ENCODE results near the gene LCLAT1. TPM values are rescaled to one million over a fixed set of nuclear protein-coding genes. Genes with fewer than 3 reads are reported as not detected.

Gene LCLAT1
- total and polyA plus RNA-seq, 2 of the 4 experiments (the other 2 are of a cell fraction), result 7.5 to 11.5 TPM

DNA sequence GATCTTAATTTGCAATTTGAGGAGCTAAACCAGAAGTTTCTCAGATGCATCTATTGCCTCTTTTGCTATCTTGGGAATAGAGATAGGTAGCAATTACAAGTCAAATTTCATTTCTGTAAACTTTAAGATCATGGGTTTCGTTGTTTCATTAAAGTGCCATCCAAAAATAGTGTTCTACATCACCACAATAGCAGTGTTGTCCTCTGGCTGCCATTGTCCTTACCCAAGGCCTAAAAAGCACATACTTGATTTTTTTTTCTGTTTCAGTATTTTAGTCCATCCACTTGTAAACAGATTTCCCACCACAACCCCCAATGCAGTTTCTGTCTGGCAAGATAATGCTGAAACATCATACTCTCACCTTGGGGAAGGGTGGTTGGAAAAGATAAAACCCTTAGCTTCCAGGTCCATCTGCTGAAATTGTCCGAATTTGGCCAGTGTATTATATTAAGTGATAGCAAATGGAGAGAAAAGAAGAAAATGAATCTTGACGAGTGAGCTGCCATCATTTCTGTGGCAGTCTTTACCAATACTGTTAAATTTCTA is 136.2 kb downstream of the LCLAT1 start:
- Histone ChIP-seq H3K9ac (ENCODE audit: low read depth, low read length) (no peak overlapping the region), H2BK5ac (ENCODE audit: low read depth, low read length, poor library complexity, severe bottlenecking) (no peak overlapping the region), H2AK5ac (ENCODE audit: low read depth, low read length) (no peak overlapping the region), H2BK20ac (ENCODE audit: low read depth, low read length) (no peak overlapping the region), H3K27ac (ENCODE audit: insufficient read depth, low read length) (no peak overlapping the region), H3K4me2 (ENCODE audit: low read depth, low read length) (no peak overlapping the region), H2BK120ac (ENCODE audit: low read depth, low read length) (no peak overlapping the region), H4K20me1 (ENCODE audit: insufficient read depth, low read length) (no peaks in the 10 kb centered on the region), H3K9me1 (ENCODE audit: insufficient read depth, low read length) (no peaks in the 10 kb centered on the region), H3K27me3 (ENCODE audit: control insufficient read depth, insufficient read depth, low read length) (no peaks in the 10 kb centered on the region), H3K4me1 (ENCODE audit: control insufficient read depth, insufficient read depth, low read length) (peaks cover 4% of the 10 kb centered on the region; the same call in 1 of the 2 replicates), H3K4me3 (ENCODE audit: insufficient read depth, low read depth, low read length) (no peak overlapping the region), H3K23ac (ENCODE audit: low read depth, low read length) (no peak overlapping the region), H4K5ac (ENCODE audit: low read depth, low read length) (no peak overlapping the region), H4K91ac (ENCODE audit: insufficient read depth, low read depth, low read length) (no peak overlapping the region), H3K4ac (ENCODE audit: low read depth, low read length) (no peak overlapping the region), H2AK9ac (replicated peaks; ENCODE audit: low read depth, low read length, poor library complexity) (no peak overlapping the region), H2AFZ (replicated peaks; ENCODE audit: low read length, poor library complexity) (no peak overlapping the region), H4K8ac (ENCODE audit: low read depth in 2 of 2, low read length in 2 of 2) (no peak overlapping the region), H3K9me3 (ENCODE audit: control insufficient read depth, insufficient read depth, low read length) (no peaks in the 10 kb centered on the region), H3K79me1 (ENCODE audit: low read depth in 1 of 2, low read length in 2 of 2) (peaks cover 8 to 11% of the 10 kb centered on the region in 2 experiments; a peak in 2 of 4 replicates), H3K56ac (ENCODE audit: extremely low read depth, insufficient read depth, low read length) (no peak overlapping the region), H3K14ac (replicated peaks; ENCODE audit: low read depth, low read length) (no peak overlapping the region), H3K36me3 (ENCODE audit: control insufficient read depth, insufficient read depth, low read length) (no peaks in the 10 kb centered on the region; the same call in 1 of the 2 replicates), H3K18ac (ENCODE audit: low read depth, low read length) (no peak overlapping the region), H2BK15ac (ENCODE audit: low read depth, low read length) (no peak overlapping the region)
- dilution Hi-C loops (cut with HindIII; ENCODE audit: low sequenced_read_pairs, unreplicated experiment) (no loop called here), in situ Hi-C loops (cut with MboI; ENCODE audit: low sequenced_read_pairs) (no loop called here), intact Hi-C loops (cut with micrococcal nuclease) (loop anchor here (5.0 kb wide), 1 partner anchor 49 kb away; no protein-coding TSS in a partner anchor)
- ATAC-seq (ENCODE audit: low read depth) (no peak), DNase-seq (no peak)
- TF ChIP-seq, protein P1, sequence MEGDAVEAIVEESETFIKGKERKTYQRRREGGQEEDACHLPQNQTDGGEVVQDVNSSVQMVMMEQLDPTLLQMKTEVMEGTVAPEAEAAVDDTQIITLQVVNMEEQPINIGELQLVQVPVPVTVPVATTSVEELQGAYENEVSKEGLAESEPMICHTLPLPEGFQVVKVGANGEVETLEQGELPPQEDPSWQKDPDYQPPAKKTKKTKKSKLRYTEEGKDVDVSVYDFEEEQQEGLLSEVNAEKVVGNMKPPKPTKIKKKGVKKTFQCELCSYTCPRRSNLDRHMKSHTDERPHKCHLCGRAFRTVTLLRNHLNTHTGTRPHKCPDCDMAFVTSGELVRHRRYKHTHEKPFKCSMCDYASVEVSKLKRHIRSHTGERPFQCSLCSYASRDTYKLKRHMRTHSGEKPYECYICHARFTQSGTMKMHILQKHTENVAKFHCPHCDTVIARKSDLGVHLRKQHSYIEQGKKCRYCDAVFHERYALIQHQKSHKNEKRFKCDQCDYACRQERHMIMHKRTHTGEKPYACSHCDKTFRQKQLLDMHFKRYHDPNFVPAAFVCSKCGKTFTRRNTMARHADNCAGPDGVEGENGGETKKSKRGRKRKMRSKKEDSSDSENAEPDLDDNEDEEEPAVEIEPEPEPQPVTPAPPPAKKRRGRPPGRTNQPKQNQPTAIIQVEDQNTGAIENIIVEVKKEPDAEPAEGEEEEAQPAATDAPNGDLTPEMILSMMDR (conservative IDR thresholded peaks at IDR 0.05; ENCODE audit: low read depth, low read length), result no peak
- TF ChIP-seq RAD21 (IDR thresholded peaks at IDR 0.05; ENCODE audit: low read length), result no peak
- TF ChIP-seq FOS (IDR thresholded peaks at IDR 0.05; ENCODE audit: low read depth, low read length), result no peak
- no peak for TF ChIP-seq MXI1 (IDR thresholded peaks at IDR 0.05; ENCODE audit: borderline replicate concordance, low read depth, low read length)
- no peak for TF ChIP-seq RCOR1 (IDR thresholded peaks at IDR 0.05; ENCODE audit: insufficient replicate concordance, low read length)
- no peak for TF ChIP-seq NFE2L2 (IDR thresholded peaks at IDR 0.05; ENCODE audit: low read depth, low read length)
- TF ChIP-seq CEBPB (IDR thresholded peaks at IDR 0.05; ENCODE audit: low read depth, low read length), result no peak
- no peak for TF ChIP-seq MAFK (IDR thresholded peaks at IDR 0.05; ENCODE audit: low read depth, low read length)
- CTCF ChIA-PET, result no interaction called here
- WGBS, 2 experiments (ENCODE audit: extremely low coverage in 2 of 2, insufficient read length in 1 of 2), result no CpG with 5 or more reads among the region's 3 CpGs
- BruUV-seq (replicated peaks), result no TSS peak
- POLR2A ChIA-PET (ENCODE audit: unreplicated experiment), result no interaction called here
